GM20431 (cell line): ENCODE measurements around the gene ROR2.

Experiments used
- in situ Hi-C: fragments of 300-500 bp; cut with MseI, MboI; formaldehyde crosslinking; loops from one replicate; pipeline ENCODE4 v1.15.0; 2020; ENCODE audit warnings: low sequenced_read_pairs; ENCODE audit not compliant: unreplicated experiment

ROR2 gene

GRCh38 chr9:91732187-91733005 lies 217.6 kb downstream of the ROR2 start:
- in situ Hi-C loops, result no loop called here

GRCh38 chr9:91730806-91731205 lies 219.2 kb downstream of the ROR2 start:
- in situ Hi-C loops, result no loop called here

- in situ Hi-C loops, result no loop called here
Measured at GRCh38 chr9:91729558-91729842, 220.5 kb downstream of the ROR2 start.

GRCh38 chr9:91727972-91728371 lies 222.1 kb downstream of the ROR2 start:
- in situ Hi-C loops, result no loop called here

GRCh38 chr9:91727316-91727861 lies 222.6 kb downstream of the ROR2 start:
- in situ Hi-C loops, result no loop called here

GRCh38 chr9:91726406-91727100 lies 223.5 kb downstream of the ROR2 start:
- in situ Hi-C loops, result no loop called here

- in situ Hi-C loops, result no loop called here
Measured at GRCh38 chr9:91725651-91726050, 224.4 kb downstream of the ROR2 start.

- in situ Hi-C loops, result no loop called here
Measured at GRCh38 chr9:91724609-91725505, 225.2 kb downstream of the ROR2 start.

- in situ Hi-C loops, result no loop called here
Measured at GRCh38 chr9:91724068-91724440, 226.0 kb downstream of the ROR2 start.

GRCh38 chr9:91723420-91724067 lies 226.5 kb downstream of the ROR2 start:
- in situ Hi-C loops, result no loop called here

- in situ Hi-C loops, result no loop called here
Measured at GRCh38 chr9:91720751-91721705, 229.0 kb downstream of the ROR2 start.

GRCh38 chr9:91720313-91720712 lies 229.7 kb downstream of the ROR2 start:
- in situ Hi-C loops, result no loop called here

GRCh38 chr9:91718071-91718470 lies 232.0 kb downstream of the ROR2 start:
- in situ Hi-C loops, result no loop called here

GRCh38 chr9:91716815-91717214 lies 233.2 kb downstream of the ROR2 start:
- in situ Hi-C loops, result no loop called here

GRCh38 chr9:91716239-91716638 lies 233.8 kb downstream of the ROR2 start:
- in situ Hi-C loops, result no loop called here

- in situ Hi-C loops, result no loop called here
Measured at GRCh38 chr9:91714874-91715615, 235.0 kb downstream of the ROR2 start.

GRCh38 chr9:91714020-91714806 lies 235.8 kb downstream of the ROR2 start:
- in situ Hi-C loops, result no loop called here

GRCh38 chr9:91712811-91713210 lies 237.2 kb downstream of the ROR2 start:
- in situ Hi-C loops, result no loop called here
